DOHH2 (cell line): ENCODE data around the gene SLC5A3.

Experiments
- CTCF ChIP-seq: fragments of 200-600 bp; sonication (generic); IDR thresholded peaks from one replicate; pipeline ENCODE4 v1.5.1; 2014; ENCODE audit warnings: antibody characterized with exemption, mild to moderate bottlenecking, low read depth, low read length; ENCODE audit not compliant: poor library complexity, severe bottlenecking
- EZH2phosphoT487 ChIP-seq: fragments of 200-600 bp; sonication (generic); IDR thresholded peaks from 2 replicates; pipeline ENCODE4 v1.6.1; 2017; ENCODE audit warnings: borderline replicate concordance, mild to moderate bottlenecking, antibody characterized with exemption, low read length, moderate library complexity, mixed read lengths

GRCh38 chr21:34046917-34047316, 26.5 kb upstream of the SLC5A3 start:
- no peak for TF ChIP-seq CTCF
- TF ChIP-seq EZH2phosphoT487, result no peak
